Keratinocyte (primary cell): ENCODE results near the gene BAIAP2. TPM values are rescaled to one million over a fixed set of nuclear protein-coding genes. Genes with fewer than 3 reads are reported as not detected.

ENCODE experiments used
- DNase-seq: peaks from one replicate; pipeline ENCODE4 v3.0.0-alpha.2; 2011; ENCODE audit warnings: low read depth, missing footprints, low spot score
- FAIRE-seq: peaks from 2 replicates; lab custom pipeline; 2011; peaks lifted over from hg19 to GRCh38; lab: Jason Lieb, UNC
- H2AFZ ChIP-seq: 2 replicates; pipeline ENCODE4 v1.6.0; 2012; ENCODE audit warnings: low read length, control low read depth, inconsistent platforms; ENCODE audit not compliant: control insufficient read depth
- H3K27ac ChIP-seq: 2 replicates; pipeline ENCODE4 v1.5.1; 2011; ENCODE audit warnings: low read length; ENCODE audit not compliant: control insufficient read depth, insufficient read depth
- H3K27me3 ChIP-seq: 3 replicates; pipeline ENCODE4 v1.6.0; 2011; ENCODE audit warnings: low read length; ENCODE audit not compliant: control insufficient read depth, insufficient read depth; ENCODE audit errors: extremely low read depth
- H3K36me3 ChIP-seq, 2 experiments: 2 replicates in 1 of 2; 3 replicates in 1 of 2; pipeline ENCODE4 v1.5.1; 2011; ENCODE audit warnings: low read length in 2 of 2, mild to moderate bottlenecking in 1 of 2; ENCODE audit not compliant: control insufficient read depth in 2 of 2, insufficient read depth in 2 of 2; ENCODE audit errors: extremely low read depth in 1 of 2
- H3K4me1 ChIP-seq: 3 replicates; pipeline ENCODE4 v1.5.1; 2011; ENCODE audit warnings: low read length; ENCODE audit not compliant: control insufficient read depth, insufficient read depth; ENCODE audit errors: extremely low read depth
- H3K4me2 ChIP-seq: 3 replicates; pipeline ENCODE4 v1.6.0; 2011; ENCODE audit warnings: low read depth, low read length; ENCODE audit not compliant: control insufficient read depth, insufficient read depth; ENCODE audit errors: extremely low read depth
- H3K4me3 ChIP-seq, 3 experiments: fragments of 200-600 bp in 1 of 3; sonication (generic) in 1 of 3; 2 replicates in 2 of 3; 3 replicates in 1 of 3; pipeline ENCODE4 v1.5.1; 2011 to 2016; ENCODE audit warnings: low read length in 3 of 3, mild to moderate bottlenecking in 3 of 3, control low read depth in 2 of 3, inconsistent platforms in 1 of 3, low read depth in 1 of 3, mixed read lengths in 1 of 3, mixed run types in 1 of 3, moderate library complexity in 1 of 3; ENCODE audit not compliant: control insufficient read depth in 2 of 3, insufficient read depth in 2 of 3; ENCODE audit errors: extremely low read depth in 1 of 3
- H3K79me2 ChIP-seq: 2 replicates; pipeline ENCODE4 v1.6.0; 2012; ENCODE audit warnings: low read length; ENCODE audit not compliant: control insufficient read depth, insufficient read depth
- H3K9ac ChIP-seq: 3 replicates; pipeline ENCODE4 v1.6.0; 2011; ENCODE audit warnings: low read length; ENCODE audit not compliant: control insufficient read depth, insufficient read depth; ENCODE audit errors: extremely low read depth
- H3K9me1 ChIP-seq: 3 replicates; pipeline ENCODE4 v1.6.0; 2011; ENCODE audit warnings: low read length; ENCODE audit not compliant: control insufficient read depth, insufficient read depth; ENCODE audit errors: extremely low read depth
- H3K9me3 ChIP-seq: 2 replicates; pipeline ENCODE4 v1.5.1; 2012; ENCODE audit warnings: low read depth, low read length; ENCODE audit not compliant: control insufficient read depth
- H4K20me1 ChIP-seq: 3 replicates; pipeline ENCODE4 v1.6.0; 2011; ENCODE audit warnings: low read length; ENCODE audit not compliant: control insufficient read depth, insufficient read depth; ENCODE audit errors: extremely low read depth
- EZH2 ChIP-seq: IDR thresholded peaks from one replicate; pipeline ENCODE4 v1.6.1; 2012; ENCODE audit warnings: inconsistent platforms, mild to moderate bottlenecking, low read length, moderate library complexity
- dilution Hi-C: fragments of 300-500 bp; cut with MboI; formaldehyde crosslinking; loops from one replicate; pipeline ENCODE4 v1.7.0; 2020; ENCODE audit warnings: low sequenced_read_pairs; ENCODE audit not compliant: extremely low pct_ligation_motif_present
- polyA plus RNA-seq, 5 experiments: library from polyadenylated mRNA; depleted of rRNA in 3 of 5; stranded (reverse) in 3 of 5; stranded (forward) in 1 of 5; unstranded in 1 of 5; fragments of >200 nt; gene quantifications; 1 replicate in 1 of 5; 2 replicates in 3 of 5; 3 replicates in 1 of 5; pipeline versions ENCODE4 v1.2.1 to v1.2.3, GENCODE V29; 2011 to 2012; ENCODE audit warnings: missing spikeins in 2 of 5, low read depth in 1 of 5, low replicate concordance in 1 of 5
- TF ChIP-seq, protein P1 (sequence below), 3 experiments: IDR thresholded peaks in 1 of 3; conservative IDR thresholded peaks in 1 of 3; optimal IDR thresholded peaks in 1 of 3; 2 replicates in 2 of 3; 3 replicates in 1 of 3; pipeline versions ENCODE3 to v1.5.1; 2011; ENCODE audit warnings: low read length in 3 of 3, mild to moderate bottlenecking in 3 of 3, moderate library complexity in 2 of 3, control low read depth in 1 of 3, inconsistent platforms in 1 of 3; ENCODE audit not compliant: insufficient read depth in 2 of 3; ENCODE audit errors: extremely low read depth in 1 of 3

BAIAP2 gene
- polyA plus RNA-seq, 1 donor (not counting 4 experiments of a cell fraction or from before 2014, with no cell fraction given) = 56.7 TPM

DNA sequence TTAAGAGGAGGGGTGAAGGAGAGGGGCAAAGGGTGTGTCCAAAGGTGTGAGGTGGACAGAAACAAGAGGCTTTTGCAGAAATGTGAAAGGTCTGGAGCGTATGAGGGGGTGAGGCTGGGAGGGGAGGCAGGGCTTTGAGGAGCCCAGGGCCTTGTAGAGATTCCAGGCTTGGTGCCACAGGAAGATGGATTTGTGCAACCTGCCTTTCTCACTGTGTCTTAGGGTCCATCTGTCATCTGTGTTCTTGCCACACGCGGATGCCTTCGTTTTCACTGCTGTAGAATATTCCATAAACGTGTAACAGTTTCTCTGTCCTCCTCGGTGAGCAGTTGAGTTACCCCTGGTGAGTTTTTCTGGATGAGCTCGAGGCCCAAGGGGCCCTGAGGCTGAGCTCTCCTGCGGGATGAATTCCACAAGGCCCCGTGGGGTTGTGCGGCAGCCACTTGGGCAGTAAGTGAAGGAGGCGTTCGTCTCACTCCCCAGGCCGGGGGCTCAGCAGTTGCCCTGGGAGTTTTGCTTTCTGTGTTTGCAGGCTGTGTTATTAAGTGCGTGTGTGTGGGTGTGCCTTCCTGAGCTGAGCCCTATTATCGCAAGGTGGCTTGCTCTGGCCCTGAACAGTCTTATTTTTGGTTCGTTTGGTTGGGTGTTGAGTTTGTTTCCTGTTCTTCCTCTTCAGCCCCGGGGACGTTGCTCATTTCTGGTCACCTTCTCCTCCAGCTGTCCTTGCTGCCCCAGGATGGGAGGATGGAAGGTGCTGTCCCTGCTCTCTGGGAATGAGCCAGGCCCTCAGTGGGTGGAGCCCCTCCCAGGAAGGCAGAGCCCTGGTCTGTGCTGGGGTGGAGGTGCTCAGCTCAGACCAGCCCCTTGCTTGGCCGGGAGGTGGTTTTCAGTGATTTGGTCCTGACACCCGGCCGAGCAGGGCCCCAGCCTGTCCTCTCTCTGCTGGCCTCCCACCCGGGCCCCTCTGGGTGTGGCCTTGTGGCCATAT lies 28.4 kb downstream of the BAIAP2 start:
- Histone ChIP-seq H3K9me1 (peaks cover 16% of the 10 kb centered on the region), H3K9me3 (no peaks in the 10 kb centered on the region), H3K79me2 (peaks cover 91% of the 10 kb centered on the region), H3K27me3 (no peaks in the 10 kb centered on the region), H3K27ac (peak overlapping the region; percentile 56), H3K36me3 (peaks cover 26 to 63% of the 10 kb centered on the region in 2 experiments), H3K9ac (peak overlapping the region; percentile 41), H3K4me1 (peaks cover 55% of the 10 kb centered on the region), H4K20me1 (peaks cover 28% of the 10 kb centered on the region), H3K4me2 (peak overlapping the region; percentile 30), H2AFZ (no peak overlapping the region), H3K4me3 (no peak overlapping the region)
- FAIRE-seq (no peak), DNase-seq (no peak)
- dilution Hi-C loops = no loop called here
- TF ChIP-seq, protein P1, sequence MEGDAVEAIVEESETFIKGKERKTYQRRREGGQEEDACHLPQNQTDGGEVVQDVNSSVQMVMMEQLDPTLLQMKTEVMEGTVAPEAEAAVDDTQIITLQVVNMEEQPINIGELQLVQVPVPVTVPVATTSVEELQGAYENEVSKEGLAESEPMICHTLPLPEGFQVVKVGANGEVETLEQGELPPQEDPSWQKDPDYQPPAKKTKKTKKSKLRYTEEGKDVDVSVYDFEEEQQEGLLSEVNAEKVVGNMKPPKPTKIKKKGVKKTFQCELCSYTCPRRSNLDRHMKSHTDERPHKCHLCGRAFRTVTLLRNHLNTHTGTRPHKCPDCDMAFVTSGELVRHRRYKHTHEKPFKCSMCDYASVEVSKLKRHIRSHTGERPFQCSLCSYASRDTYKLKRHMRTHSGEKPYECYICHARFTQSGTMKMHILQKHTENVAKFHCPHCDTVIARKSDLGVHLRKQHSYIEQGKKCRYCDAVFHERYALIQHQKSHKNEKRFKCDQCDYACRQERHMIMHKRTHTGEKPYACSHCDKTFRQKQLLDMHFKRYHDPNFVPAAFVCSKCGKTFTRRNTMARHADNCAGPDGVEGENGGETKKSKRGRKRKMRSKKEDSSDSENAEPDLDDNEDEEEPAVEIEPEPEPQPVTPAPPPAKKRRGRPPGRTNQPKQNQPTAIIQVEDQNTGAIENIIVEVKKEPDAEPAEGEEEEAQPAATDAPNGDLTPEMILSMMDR (optimal IDR thresholded peaks at IDR 0.05 in 1 of 3, IDR thresholded peaks at IDR 0.05 in 1 of 3, conservative IDR thresholded peaks at IDR 0.05 in 1 of 3; ENCODE audit: extremely low read depth in 1 of 3, insufficient read depth in 2 of 3, low read length in 3 of 3) = no peak
- no peak for TF ChIP-seq EZH2

DNA sequence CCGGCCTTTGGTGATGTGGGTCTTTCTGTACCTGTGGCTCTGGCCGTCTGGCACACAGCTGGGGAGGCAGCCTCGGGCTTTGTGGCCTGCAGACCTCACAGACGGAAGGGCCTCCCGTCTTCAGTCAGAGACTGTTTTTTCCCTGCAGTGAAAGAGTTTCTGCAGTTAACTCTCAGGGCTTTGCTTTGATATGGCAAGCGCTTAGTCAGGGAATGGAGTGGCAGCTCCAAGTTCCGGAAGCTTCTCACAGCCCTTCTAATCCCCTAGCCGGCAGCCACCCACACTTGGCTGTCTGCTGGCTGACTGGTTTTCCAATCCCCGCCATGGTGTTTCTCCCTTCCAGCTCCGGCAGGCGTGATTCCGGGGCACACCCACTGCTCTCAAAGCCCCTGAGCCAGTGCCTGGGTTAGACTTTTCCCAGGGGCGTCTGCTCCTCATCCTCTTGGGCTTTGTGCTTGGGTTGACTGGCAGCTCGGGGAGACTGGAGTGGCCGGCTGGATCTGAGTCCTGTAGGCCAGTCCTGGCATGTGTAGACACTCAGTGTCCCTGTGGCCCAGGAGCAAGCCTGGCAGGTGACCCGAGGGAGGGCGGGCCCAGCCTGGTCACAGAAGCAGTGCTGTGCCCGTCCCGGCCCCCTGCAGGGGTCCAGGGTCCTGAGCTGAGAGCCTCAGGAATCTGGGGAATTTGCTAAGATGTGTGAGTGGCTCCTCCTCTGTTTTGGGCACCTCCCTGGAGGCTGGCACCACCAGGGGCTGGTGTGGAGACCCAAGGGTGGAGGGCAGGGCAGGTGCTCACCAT lies 29.9 kb downstream of the BAIAP2 start:
- no peak for TF ChIP-seq EZH2
- TF ChIP-seq, protein P1 (optimal IDR thresholded peaks at IDR 0.05 in 1 of 3, IDR thresholded peaks at IDR 0.05 in 1 of 3, conservative IDR thresholded peaks at IDR 0.05 in 1 of 3; ENCODE audit: extremely low read depth in 1 of 3, insufficient read depth in 2 of 3, low read length in 3 of 3) = no peak
- peak overlapping the region; percentile 41 for H3K9ac ChIP-seq
- H3K4me3 ChIP-seq = no peak overlapping the region
- H3K4me1 ChIP-seq = peaks cover 42% of the 10 kb centered on the region
- H3K9me1 ChIP-seq = peaks cover 14% of the 10 kb centered on the region
- H3K27me3 ChIP-seq = no peaks in the 10 kb centered on the region
- H2AFZ ChIP-seq = no peak overlapping the region
- H3K27ac ChIP-seq = peak overlapping the region; percentile 56
- FAIRE-seq (peak; percentile 88), DNase-seq (no peak)
- H4K20me1 ChIP-seq = peaks cover 32% of the 10 kb centered on the region
- H3K79me2 ChIP-seq = peaks cover 92% of the 10 kb centered on the region
- H3K9me3 ChIP-seq = no peaks in the 10 kb centered on the region
- dilution Hi-C loops = no loop called here
- H3K4me2 ChIP-seq = peak overlapping the region; percentile 39
- peaks cover 21 to 63% of the 10 kb centered on the region in 2 experiments for H3K36me3 ChIP-seq
